ENCODE data around the gene BCL10.

BCL10 gene

DNA sequence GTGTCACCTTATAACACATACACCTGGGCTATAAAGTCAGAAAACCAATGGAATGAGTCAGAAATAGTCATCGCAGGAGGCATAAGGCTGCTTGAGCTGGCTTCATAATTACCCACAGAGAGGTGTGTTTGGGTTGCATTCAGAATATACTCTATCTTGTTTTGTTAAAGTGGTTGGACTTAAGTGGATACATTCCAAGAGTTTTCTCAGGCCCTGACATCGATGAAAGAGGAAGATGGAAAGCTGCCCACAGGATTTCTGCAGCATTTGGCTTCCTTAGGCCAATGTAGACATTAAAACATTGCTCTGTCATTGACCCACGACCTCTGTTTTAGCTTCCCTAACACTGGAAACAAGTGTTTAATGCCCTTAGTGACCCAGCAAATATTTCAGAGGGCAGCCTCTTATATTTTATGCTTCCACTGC is 18.6 kb upstream of the BCL10 start:
- H3K4me2 ChIP-seq = no peak overlapping the region
- no peak overlapping the region for H3K27ac ChIP-seq
- H3K4me1 ChIP-seq (ENCODE audit: low read depth, poor library complexity, severe bottlenecking) = no peaks in the 10 kb centered on the region

DNA sequence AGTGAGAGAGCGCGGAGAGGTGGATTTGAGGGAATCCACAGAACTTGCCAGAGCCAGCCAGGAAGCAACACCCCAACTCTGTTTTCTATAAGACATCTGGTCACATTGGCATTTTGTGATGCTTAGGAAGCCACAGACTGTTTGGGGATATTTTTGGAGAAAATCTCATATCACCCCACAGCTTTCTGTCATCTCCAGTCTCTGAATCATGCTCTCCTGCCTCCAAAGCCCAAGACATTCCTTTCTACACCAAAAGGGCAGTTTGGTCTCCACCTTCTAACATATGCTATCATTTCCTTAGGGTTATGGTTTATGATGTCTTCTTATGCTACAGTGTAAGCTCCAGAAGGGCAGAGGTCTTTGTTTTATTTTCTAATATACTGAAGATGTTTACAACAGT is 14.4 kb upstream of the BCL10 start:
- Histone ChIP-seq H3K4me2 (no peak overlapping the region), H3K4me1 (ENCODE audit: low read depth, poor library complexity, severe bottlenecking) (no peaks in the 10 kb centered on the region), H3K9ac (no peak overlapping the region), H3K27ac (no peak overlapping the region), H4K20me1 (ENCODE audit: insufficient read depth) (no peaks in the 10 kb centered on the region), H3K4me3 (IDR thresholded peaks at IDR 0.05; ENCODE audit: insufficient read depth, low read depth, low read length) (no peak overlapping the region), H3K79me2 (ENCODE audit: insufficient read depth, low read depth) (no peaks in the 10 kb centered on the region), H3K36me3 (ENCODE audit: insufficient read depth) (no peaks in the 10 kb centered on the region), H2AFZ (ENCODE audit: low read depth) (no peak overlapping the region), H3K27me3 (ENCODE audit: insufficient read depth, low read depth) (no peaks in the 10 kb centered on the region)
- TF ChIP-seq CTCF (conservative IDR thresholded peaks at IDR 0.05; ENCODE audit: low read depth, low read length) = no peak

More for the DNA sequence above, 18.6 kb upstream of the BCL10 start:
- H3K4me3 ChIP-seq (IDR thresholded peaks at IDR 0.05; ENCODE audit: insufficient read depth, low read depth, low read length) = no peak overlapping the region
- no peaks in the 10 kb centered on the region for H3K79me2 ChIP-seq (ENCODE audit: insufficient read depth, low read depth)
- no peak overlapping the region for H2AFZ ChIP-seq (ENCODE audit: low read depth)
- no peaks in the 10 kb centered on the region for H3K27me3 ChIP-seq (ENCODE audit: insufficient read depth, low read depth)
- H3K36me3 ChIP-seq (ENCODE audit: insufficient read depth) = no peaks in the 10 kb centered on the region
- no peaks in the 10 kb centered on the region for H4K20me1 ChIP-seq (ENCODE audit: insufficient read depth)
- no peak overlapping the region for H3K9ac ChIP-seq
- no peak for TF ChIP-seq CTCF (conservative IDR thresholded peaks at IDR 0.05; ENCODE audit: low read depth, low read length)

DNA sequence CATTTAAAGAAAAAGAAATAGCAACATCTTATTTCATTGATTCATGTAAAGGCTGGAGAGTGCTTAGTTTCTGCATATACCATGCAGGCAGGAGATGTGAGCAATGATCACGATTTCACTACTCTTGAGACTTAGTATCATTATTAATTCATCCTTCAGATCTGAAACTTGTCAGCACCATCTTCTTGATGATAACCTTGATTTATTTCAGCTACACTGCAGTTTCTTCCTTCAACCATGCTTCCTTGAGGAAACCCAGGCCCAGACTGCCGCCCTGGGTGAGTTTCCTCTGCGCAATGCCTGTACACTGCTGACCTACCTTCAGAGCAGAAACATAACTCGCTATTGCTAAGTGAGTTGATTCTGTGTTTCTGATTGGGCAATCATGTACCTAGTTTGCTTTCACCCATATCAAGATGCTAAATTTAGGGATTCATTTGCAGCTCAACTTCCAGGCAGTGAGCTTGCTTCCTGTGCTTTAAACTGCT is 13.5 kb upstream of the BCL10 start:
- Histone ChIP-seq H3K27me3 (ENCODE audit: insufficient read depth, low read depth) (no peaks in the 10 kb centered on the region), H3K9ac (no peak overlapping the region), H3K4me2 (no peak overlapping the region), H3K36me3 (ENCODE audit: insufficient read depth) (no peaks in the 10 kb centered on the region), H3K79me2 (ENCODE audit: insufficient read depth, low read depth) (no peaks in the 10 kb centered on the region), H2AFZ (ENCODE audit: low read depth) (no peak overlapping the region), H3K4me3 (IDR thresholded peaks at IDR 0.05; ENCODE audit: insufficient read depth, low read depth, low read length) (no peak overlapping the region), H3K4me1 (ENCODE audit: low read depth, poor library complexity, severe bottlenecking) (no peaks in the 10 kb centered on the region), H3K27ac (no peak overlapping the region), H4K20me1 (ENCODE audit: insufficient read depth) (no peaks in the 10 kb centered on the region)
- TF ChIP-seq CTCF (conservative IDR thresholded peaks at IDR 0.05; ENCODE audit: low read depth, low read length) = no peak

- no peak overlapping the region for H2AFZ ChIP-seq (ENCODE audit: low read depth)
- H3K27ac ChIP-seq = no peak overlapping the region
- no peak overlapping the region for H3K4me2 ChIP-seq
Observed at GRCh38 chr1:85289207-85289847, 12.9 kb upstream of the BCL10 start.

More at GRCh38 chr1:85289207-85289847, 12.9 kb upstream of the BCL10 start:
- no peaks in the 10 kb centered on the region for H3K4me1 ChIP-seq (ENCODE audit: low read depth, poor library complexity, severe bottlenecking)
- H4K20me1 ChIP-seq (ENCODE audit: insufficient read depth) = no peaks in the 10 kb centered on the region
- no peak for TF ChIP-seq CTCF (conservative IDR thresholded peaks at IDR 0.05; ENCODE audit: low read depth, low read length)
- H3K4me3 ChIP-seq (IDR thresholded peaks at IDR 0.05; ENCODE audit: insufficient read depth, low read depth, low read length) = no peak overlapping the region
- no peaks in the 10 kb centered on the region for H3K79me2 ChIP-seq (ENCODE audit: insufficient read depth, low read depth)
- no peaks in the 10 kb centered on the region for H3K36me3 ChIP-seq (ENCODE audit: insufficient read depth)
- H3K27me3 ChIP-seq (ENCODE audit: insufficient read depth, low read depth) = no peaks in the 10 kb centered on the region
- H3K9ac ChIP-seq = no peak overlapping the region

All from KMS-11 (cell line).